ENCODE data around the gene TDRD1.

- no peak for TF ChIP-seq CTCF (IDR thresholded peaks at IDR 0.05)
- TF ChIP-seq POLR2A (IDR thresholded peaks at IDR 0.05): no peak
Measured at GRCh38 chr10:114265392-114266053, 86.4 kb downstream of the TDRD1 start.

All from body of pancreas (tissue), 4 donors.